ENCODE results near the gene FHL2. TPM values are rescaled to one million over a fixed set of nuclear protein-coding genes. Genes with fewer than 3 reads are reported as not detected.

Gene FHL2
- total RNA-seq, 1 donor from 2014 or later, result 18.5 TPM

DNA sequence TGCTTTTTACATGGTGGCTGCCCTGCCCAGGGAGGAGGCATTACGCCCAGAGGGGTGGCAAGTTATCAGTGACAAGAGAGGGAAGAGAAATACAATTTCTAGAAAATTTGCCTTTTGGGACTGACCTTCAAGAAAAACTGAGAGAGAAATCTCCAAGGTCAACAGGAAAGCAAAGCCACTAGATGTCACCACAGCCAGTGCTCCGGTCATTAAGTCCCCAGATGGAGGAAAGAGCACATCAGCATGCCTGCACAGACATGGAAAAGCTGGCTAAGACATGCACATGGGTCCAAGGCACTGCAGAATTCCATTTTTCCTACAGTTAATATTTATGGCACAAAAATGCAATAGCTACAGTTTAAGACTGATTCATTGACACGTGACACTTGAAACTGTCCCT, 21.0 kb downstream of the FHL2 start:
- H3K27ac Mint-ChIP-seq (ENCODE audit: unreplicated experiment), result no peak overlapping the region
- no peak overlapping the region for H3K4me3 Mint-ChIP-seq (ENCODE audit: unreplicated experiment)
- peaks cover 15% of the 10 kb centered on the region for H3K36me3 Mint-ChIP-seq (ENCODE audit: low read depth, unreplicated experiment)
- H3K27me3 Mint-ChIP-seq (ENCODE audit: unreplicated experiment), result peaks cover 2% of the 10 kb centered on the region
- TF ChIP-seq CTCF (IDR thresholded peaks at IDR 0.05; ENCODE audit: unreplicated experiment), result no peak
- H3K9me3 Mint-ChIP-seq (ENCODE audit: unreplicated experiment), result no peaks in the 10 kb centered on the region
- DNase-seq (ENCODE audit: low spot score), result no peak
- H3K4me1 Mint-ChIP-seq (ENCODE audit: unreplicated experiment), result peaks cover 9% of the 10 kb centered on the region

- peaks cover 16% of the 10 kb centered on the region for H3K36me3 Mint-ChIP-seq (ENCODE audit: low read depth, unreplicated experiment)
- TF ChIP-seq CTCF (IDR thresholded peaks at IDR 0.05; ENCODE audit: unreplicated experiment), result no peak
- peaks cover 2% of the 10 kb centered on the region for H3K27me3 Mint-ChIP-seq (ENCODE audit: unreplicated experiment)
- H3K9me3 Mint-ChIP-seq (ENCODE audit: unreplicated experiment), result no peaks in the 10 kb centered on the region
- peaks cover 9% of the 10 kb centered on the region for H3K4me1 Mint-ChIP-seq (ENCODE audit: unreplicated experiment)
- no peak overlapping the region for H3K27ac Mint-ChIP-seq (ENCODE audit: unreplicated experiment)
- no peak overlapping the region for H3K4me3 Mint-ChIP-seq (ENCODE audit: unreplicated experiment)
- DNase-seq (ENCODE audit: low spot score), result no peak
These were observed 22.0 kb downstream of the FHL2 start for GRCh38 chr2:105376789-105377240.

DNA sequence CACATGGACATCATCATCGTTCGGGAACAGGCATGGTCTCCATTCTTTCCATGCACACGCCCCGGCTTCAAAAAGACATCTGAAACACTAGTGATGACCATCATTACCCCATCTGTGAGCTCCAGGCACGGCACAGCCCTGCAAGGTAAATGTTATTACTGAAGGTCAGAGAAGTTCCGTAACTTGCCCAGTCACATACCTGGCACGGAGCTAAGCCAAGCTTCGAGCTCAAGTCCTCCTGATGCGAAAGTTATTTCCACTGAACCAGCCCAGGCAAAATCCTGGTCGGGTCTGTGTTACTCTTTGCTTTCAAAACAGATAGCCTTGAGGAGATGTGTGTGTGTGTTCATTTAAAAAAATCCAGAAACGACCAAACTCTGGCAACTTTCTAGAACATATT, 22.8 kb downstream of the FHL2 start:
- no peak for DNase-seq (ENCODE audit: low spot score)
- no peaks in the 10 kb centered on the region for H3K27me3 Mint-ChIP-seq (ENCODE audit: unreplicated experiment)
- no peak overlapping the region for H3K27ac Mint-ChIP-seq (ENCODE audit: unreplicated experiment)
- H3K9me3 Mint-ChIP-seq (ENCODE audit: unreplicated experiment), result no peaks in the 10 kb centered on the region
- TF ChIP-seq CTCF (IDR thresholded peaks at IDR 0.05; ENCODE audit: unreplicated experiment), result no peak
- H3K4me3 Mint-ChIP-seq (ENCODE audit: unreplicated experiment), result no peak overlapping the region
- peaks cover 20% of the 10 kb centered on the region for H3K36me3 Mint-ChIP-seq (ENCODE audit: low read depth, unreplicated experiment)
- peaks cover 9% of the 10 kb centered on the region for H3K4me1 Mint-ChIP-seq (ENCODE audit: unreplicated experiment)

DNA sequence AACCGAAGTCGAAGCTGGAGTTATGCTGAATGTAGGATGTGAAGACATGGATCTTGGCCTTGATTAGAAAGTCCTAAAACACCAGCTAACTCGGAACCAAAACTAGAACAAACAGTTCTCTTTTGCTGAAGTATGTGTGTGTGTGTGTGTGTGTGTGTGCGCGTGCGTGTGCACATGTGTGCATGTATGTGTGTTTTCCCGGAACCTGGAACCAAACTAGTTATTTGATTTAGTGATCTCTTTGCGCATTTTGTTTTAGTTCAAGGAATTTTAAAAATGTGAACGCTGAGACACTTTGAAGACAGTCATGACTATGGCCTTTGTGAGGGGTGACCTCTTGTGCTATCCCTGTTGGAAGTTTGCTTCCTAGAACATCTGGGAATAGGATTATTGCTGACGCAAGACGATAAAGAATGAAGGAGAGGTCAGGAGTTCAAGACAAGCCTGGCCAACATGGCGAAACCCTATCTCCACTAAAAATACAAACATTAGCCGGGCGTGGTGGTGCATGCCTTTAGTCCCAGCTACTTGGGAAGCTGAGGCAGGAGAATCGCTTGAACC, 23.8 kb downstream of the FHL2 start:
- Mint-ChIP-seq H3K4me1 (ENCODE audit: unreplicated experiment) (peaks cover 5% of the 10 kb centered on the region), H3K4me3 (ENCODE audit: unreplicated experiment) (peak overlapping the region; percentile 54), H3K27me3 (ENCODE audit: unreplicated experiment) (no peaks in the 10 kb centered on the region), H3K27ac (ENCODE audit: unreplicated experiment) (no peak overlapping the region), H3K36me3 (ENCODE audit: low read depth, unreplicated experiment) (peaks cover 20% of the 10 kb centered on the region), H3K9me3 (ENCODE audit: unreplicated experiment) (no peaks in the 10 kb centered on the region)
- TF ChIP-seq CTCF (IDR thresholded peaks at IDR 0.05; ENCODE audit: unreplicated experiment), result no peak
- DNase-seq (ENCODE audit: low spot score), result no peak

DNA sequence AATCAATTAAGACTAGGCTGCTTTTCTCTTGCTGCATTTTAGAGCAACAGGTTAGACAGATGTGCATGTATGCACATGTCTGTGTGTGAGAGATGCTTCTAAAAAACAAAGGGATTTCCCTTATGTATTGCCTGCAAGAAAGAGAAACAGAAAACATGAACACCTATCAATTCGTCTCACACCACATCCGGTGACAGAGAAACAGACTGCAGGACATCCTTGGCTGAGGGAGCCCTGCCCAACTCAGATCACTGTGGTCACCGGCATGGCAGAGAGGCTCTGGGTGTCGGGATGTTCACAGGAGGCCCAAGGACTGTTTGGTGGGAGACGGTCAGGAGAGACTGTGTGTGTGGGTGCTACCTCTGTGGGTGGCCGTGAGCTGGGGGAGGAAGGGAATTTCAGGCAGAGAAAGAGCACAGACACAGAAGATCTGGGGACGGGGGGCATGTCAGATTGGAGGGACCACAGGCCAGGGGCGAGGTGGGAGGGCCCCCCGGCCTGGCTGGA, 24.9 kb downstream of the FHL2 start:
- no peak overlapping the region for H3K4me3 Mint-ChIP-seq (ENCODE audit: unreplicated experiment)
- DNase-seq (ENCODE audit: low spot score), result no peak
- no peaks in the 10 kb centered on the region for H3K27me3 Mint-ChIP-seq (ENCODE audit: unreplicated experiment)
- peaks cover 24% of the 10 kb centered on the region for H3K36me3 Mint-ChIP-seq (ENCODE audit: low read depth, unreplicated experiment)
- TF ChIP-seq CTCF (IDR thresholded peaks at IDR 0.05; ENCODE audit: unreplicated experiment), result no peak
- peaks cover 3% of the 10 kb centered on the region for H3K4me1 Mint-ChIP-seq (ENCODE audit: unreplicated experiment)
- H3K27ac Mint-ChIP-seq (ENCODE audit: unreplicated experiment), result no peak overlapping the region
- H3K9me3 Mint-ChIP-seq (ENCODE audit: unreplicated experiment), result no peaks in the 10 kb centered on the region
